GM20000 (cell line): ENCODE results near the gene PTP4A2.
A peak's percentile ranks its signal among the peaks of the same experiment; 100 is the strongest.

Experiments used
- DNase-seq: peaks from one replicate; pipeline ENCODE4 v3.0.0; 2012; ENCODE audit warnings: low spot score
- CTCF ChIP-seq: IDR thresholded peaks from 2 replicates; pipeline ENCODE4 v1.5.1; 2012; ENCODE audit warnings: mild to moderate bottlenecking, control low read depth; ENCODE audit errors: extremely low read depth, missing control alignments

The PTP4A2 gene

GRCh38 chr1:31861346-31861745, 76.8 kb downstream of the PTP4A2 start:
- TF ChIP-seq CTCF, result peak; percentile 17
- DNase-seq, result peak; percentile 38

- DNase-seq, result no peak
- no peak for TF ChIP-seq CTCF
Measured at GRCh38 chr1:31860581-31860980, 77.6 kb downstream of the PTP4A2 start.

- DNase-seq, result no peak
- no peak for TF ChIP-seq CTCF
Measured at GRCh38 chr1:31859719-31860118, 78.4 kb downstream of the PTP4A2 start.

- TF ChIP-seq CTCF, result no peak
- no peak for DNase-seq
Measured at GRCh38 chr1:31859044-31859443, 79.1 kb downstream of the PTP4A2 start.

- no peak for DNase-seq
- TF ChIP-seq CTCF, result no peak
Measured at GRCh38 chr1:31857863-31858262, 80.3 kb downstream of the PTP4A2 start.
